ENCODE measurements around the gene RAD51B.

DNA sequence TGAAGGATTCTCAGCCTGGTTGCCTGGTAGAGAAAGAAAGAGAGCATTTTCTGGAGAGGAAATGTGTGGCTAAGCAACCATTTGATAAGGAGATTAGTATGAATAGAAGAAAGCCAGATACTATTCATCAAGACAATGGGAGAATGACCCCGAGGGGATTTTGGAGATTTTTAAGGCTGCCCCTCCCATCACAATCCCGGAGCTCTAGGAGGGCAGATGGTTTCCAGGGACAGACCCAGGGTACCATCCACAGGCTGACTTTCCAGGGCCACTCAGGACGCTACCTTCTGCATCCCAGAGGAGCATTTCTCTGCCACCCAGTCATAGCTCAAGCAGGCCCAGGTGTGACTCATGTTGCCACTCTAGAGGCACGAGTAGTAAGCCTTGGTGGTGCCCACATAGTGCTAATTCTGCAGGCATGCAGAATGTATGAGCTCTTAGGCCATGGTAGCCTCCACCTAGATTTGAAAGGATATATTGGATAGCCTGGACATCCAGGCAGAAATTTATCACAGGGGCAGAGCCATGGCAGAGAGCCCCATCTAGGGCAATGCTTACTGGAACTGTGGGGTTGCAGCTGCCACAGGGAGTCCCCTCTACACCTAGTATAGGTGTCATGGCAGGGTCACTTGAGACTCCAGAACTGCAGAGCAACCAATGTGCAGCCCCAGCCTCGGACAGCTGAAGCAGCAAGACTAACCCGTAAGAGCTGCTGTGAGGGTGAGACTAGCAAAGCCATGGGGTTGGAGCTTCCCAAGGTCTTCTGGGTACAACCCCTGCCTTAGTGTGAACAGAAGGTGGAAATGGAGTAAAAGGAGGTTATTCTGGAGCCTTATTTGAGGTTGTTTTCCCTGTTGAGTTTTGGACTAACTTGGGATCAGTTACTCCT lies 607.3 kb downstream of the RAD51B start:
- TF ChIP-seq CTCF (conservative IDR thresholded peaks at IDR 0.05) (no peak), ZFX (IDR thresholded peaks at IDR 0.05) (no peak)

All from C4-2B (cell line).